ENCODE data around the gene SPAG6. TPM values are rescaled to one million over a fixed set of nuclear protein-coding genes. Genes with fewer than 3 reads are reported as not detected.

Gene SPAG6
- total RNA-seq, 4 donors from 2014 or later: 0.29 to 3.9 (median 0.49) TPM; not detected in 1

GRCh38 chr10:22420787-22421517 lies 75.7 kb downstream of the SPAG6 start:
- H3K4me3 ChIP-seq: no peak overlapping the region
- no peak for DNase-seq
- no peaks in the 10 kb centered on the region for H3K9me3 ChIP-seq
- H3K36me3 ChIP-seq: no peaks in the 10 kb centered on the region
- H3K27ac ChIP-seq: no peak overlapping the region
- no peaks in the 10 kb centered on the region for H3K27me3 ChIP-seq
- no peaks in the 10 kb centered on the region for H3K4me1 ChIP-seq
- intact Hi-C loops (cut with DNase I; ENCODE audit: low total_unique reads): no loop called here
- no peak for TF ChIP-seq POLR2A (IDR thresholded peaks at IDR 0.05)
- TF ChIP-seq CTCF (IDR thresholded peaks at IDR 0.05): peak in 2 of 4 experiments; percentile 9 to 13

GRCh38 chr10:22426653-22427052 lies 81.4 kb downstream of the SPAG6 start:
- Histone ChIP-seq H3K9me3 (no peaks in the 10 kb centered on the region), H3K4me1 (peaks cover 0 to 4% of the 10 kb centered on the region in 2 donors), H3K36me3 (no peaks in the 10 kb centered on the region), H3K4me3 (no peak overlapping the region), H3K27ac (no peak overlapping the region), H3K27me3 (no peaks in the 10 kb centered on the region)
- TF ChIP-seq POLR2A (IDR thresholded peaks at IDR 0.05): no peak
- TF ChIP-seq CTCF (IDR thresholded peaks at IDR 0.05): no peak
- intact Hi-C loops (cut with DNase I; ENCODE audit: low total_unique reads): no loop called here
- DNase-seq: no peak

GRCh38 chr10:22427101-22427500 lies 81.8 kb downstream of the SPAG6 start:
- Histone ChIP-seq H3K27me3 (no peaks in the 10 kb centered on the region), H3K4me3 (no peak overlapping the region), H3K9me3 (no peaks in the 10 kb centered on the region), H3K4me1 (peaks cover 0 to 4% of the 10 kb centered on the region in 2 donors), H3K36me3 (no peaks in the 10 kb centered on the region), H3K27ac (no peak overlapping the region)
- no peak for TF ChIP-seq POLR2A (IDR thresholded peaks at IDR 0.05)
- TF ChIP-seq CTCF (IDR thresholded peaks at IDR 0.05): no peak
- no peak for DNase-seq
- intact Hi-C loops (cut with DNase I; ENCODE audit: low total_unique reads): no loop called here

GRCh38 chr10:22427890-22428571 lies 82.7 kb downstream of the SPAG6 start:
- intact Hi-C loops (cut with DNase I; ENCODE audit: low total_unique reads): no loop called here

More at GRCh38 chr10:22427890-22428571, 82.7 kb downstream of the SPAG6 start:
- no peak for DNase-seq
- Histone ChIP-seq H3K4me3 (no peak overlapping the region), H3K27me3 (no peaks in the 10 kb centered on the region), H3K9me3 (no peaks in the 10 kb centered on the region), H3K36me3 (no peaks in the 10 kb centered on the region), H3K27ac (no peak overlapping the region), H3K4me1 (peaks cover 0 to 4% of the 10 kb centered on the region in 2 donors)
- TF ChIP-seq POLR2A (IDR thresholded peaks at IDR 0.05) (no peak), CTCF (IDR thresholded peaks at IDR 0.05) (no peak)

All from uterus (tissue), 4 donors.